Anterior cingulate cortex (tissue), 58 donors: Measurements from ENCODE around the gene PAAF1.
A peak's percentile ranks its signal among the peaks of the same experiment; 100 is the strongest.

Experiments used
- DNase-seq, 58 donors: peaks; one replicate each; lab custom pipeline; 2025; lab: John Stamatoyannopoulos, UW

PAAF1 gene

GRCh38 chr11:73944085-73944484 is 67.3 kb downstream of the PAAF1 start:
- DNase-seq = no peak

DNA sequence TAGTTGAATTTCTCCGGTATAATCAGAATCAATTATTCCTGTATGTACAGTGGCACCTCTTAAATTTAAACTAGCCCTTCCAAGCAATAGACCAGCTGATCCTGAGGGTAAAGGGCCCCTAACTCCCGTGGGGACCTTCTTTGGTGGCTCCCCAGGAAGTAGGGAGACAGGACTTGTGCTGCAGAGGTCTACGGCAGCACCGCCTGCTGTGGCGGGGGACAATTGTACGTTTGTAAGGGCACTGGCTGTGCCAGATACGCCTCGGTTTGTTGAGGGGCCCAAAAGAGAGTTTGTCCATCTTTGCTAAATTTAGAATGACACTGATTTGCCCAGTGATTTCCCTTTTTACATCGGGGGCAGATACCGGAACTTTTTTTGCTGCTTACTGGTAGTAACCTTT is 68.1 kb downstream of the PAAF1 start:
- DNase-seq = no peak

DNA sequence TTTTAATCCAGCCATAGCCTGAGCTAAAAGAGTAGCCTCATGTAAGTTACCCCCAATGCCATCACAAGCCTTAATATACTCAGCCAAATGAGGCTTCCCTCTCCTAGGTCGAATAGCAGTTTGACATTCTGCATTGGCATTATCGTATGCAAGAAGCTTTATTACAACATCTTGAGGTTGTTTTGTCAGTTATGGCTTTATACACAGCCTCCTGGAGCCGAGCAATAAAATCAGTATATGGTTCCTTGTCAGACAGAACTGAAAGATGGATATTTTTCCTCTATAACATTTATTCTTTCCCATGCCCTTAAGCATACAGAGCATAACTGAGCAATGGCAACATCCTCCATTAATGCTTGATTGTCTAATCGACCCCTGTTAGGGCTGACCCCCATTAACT is 68.6 kb downstream of the PAAF1 start:
- no peak for DNase-seq

GRCh38 chr11:73946798-73947458 is 70.1 kb downstream of the PAAF1 start:
- no peak for DNase-seq

DNA sequence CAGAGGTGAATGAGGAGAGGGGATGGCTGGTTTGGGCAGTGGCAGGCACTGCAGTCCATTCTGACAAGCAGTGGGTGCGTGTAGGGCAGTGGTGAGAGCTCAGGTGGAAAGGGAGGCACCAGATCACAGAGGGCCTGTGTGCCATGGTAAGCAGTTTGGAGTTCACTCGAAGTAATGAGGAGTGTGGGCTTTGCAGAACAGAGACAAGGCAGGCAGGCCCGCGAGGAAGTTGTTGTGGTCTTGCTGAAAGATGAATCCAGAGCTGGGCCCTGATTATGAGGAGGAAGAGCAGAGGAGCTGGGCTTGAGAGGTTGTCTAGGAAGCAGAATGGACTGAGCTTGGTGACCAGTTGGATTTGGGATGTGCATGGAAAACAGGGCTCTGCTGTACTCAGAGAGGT is 72.4 kb downstream of the PAAF1 start:
- no peak for DNase-seq

GRCh38 chr11:73949912-73950311 is 73.1 kb downstream of the PAAF1 start:
- DNase-seq = no peak

DNA sequence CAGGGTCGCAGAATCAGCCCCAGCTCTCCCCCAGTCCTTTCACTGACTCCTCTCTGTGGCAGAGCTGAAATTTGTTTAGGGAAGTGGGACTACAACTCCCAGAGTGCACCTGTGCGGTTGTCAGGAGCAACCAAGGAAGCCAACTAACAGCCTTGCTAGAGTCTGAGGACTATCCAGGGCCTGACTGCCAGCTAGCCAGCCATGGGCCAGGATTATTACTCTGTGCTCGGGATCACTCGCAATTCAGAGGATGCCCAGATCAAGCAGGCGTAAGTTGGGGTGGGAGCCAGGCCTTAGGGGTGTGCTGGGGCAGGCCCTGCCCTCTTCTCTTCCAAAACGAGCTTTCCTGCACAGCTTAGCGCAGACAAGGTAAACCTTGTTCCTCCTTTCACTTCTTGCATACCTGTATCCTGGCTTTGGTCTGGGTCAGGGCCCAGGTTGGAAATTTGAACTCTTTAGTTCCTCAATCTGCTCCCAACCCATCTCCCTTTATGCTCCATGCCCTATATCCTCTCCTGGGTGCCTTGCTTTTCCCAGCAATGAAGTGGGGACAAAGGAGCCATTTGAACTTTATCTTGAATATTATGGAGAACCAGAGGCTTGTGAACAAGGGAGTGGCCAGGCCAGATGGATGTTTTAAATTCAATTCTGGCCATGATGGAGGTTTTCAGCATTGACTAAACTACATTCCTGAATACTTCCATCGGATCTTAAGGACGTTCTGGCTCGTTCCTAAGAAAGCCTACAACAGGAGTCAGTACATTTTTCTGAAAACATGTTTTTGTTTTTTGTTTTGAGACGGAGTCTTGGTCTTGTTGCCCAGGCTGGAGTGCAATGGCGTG is 74.3 kb downstream of the PAAF1 start, which contains the start of gene DNAJB13:
Gene DNAJB13, plus strand, starts transcription at position 158 of the 842 bp plus-strand sequence. Its CDS starts 44 bp downstream, at position 202.
- DNase-seq = peak in 24 of 58 donors; percentile 4 to 54 (median 18)

DNA sequence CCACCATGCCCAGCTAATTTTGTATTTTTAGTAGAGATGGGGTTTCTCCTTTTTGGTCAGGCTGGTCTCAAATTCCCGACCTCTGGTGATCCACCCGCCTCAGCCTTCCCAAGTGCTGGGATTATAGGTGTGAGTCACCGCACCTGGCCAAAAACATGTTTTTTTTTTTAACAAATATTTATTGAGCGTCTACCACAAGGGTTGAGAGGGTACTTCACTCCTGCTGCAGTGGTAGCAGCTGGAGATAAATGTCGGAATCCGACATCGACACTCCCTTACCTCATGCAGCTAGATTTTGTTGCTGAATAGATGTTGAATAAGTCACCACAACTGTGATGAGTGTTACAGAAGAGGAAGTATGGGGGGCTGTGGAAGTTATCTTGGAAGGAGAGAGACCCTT is 75.0 kb downstream of the PAAF1 start:
- no peak for DNase-seq

- no peak for DNase-seq
These were observed 80.3 kb downstream of the PAAF1 start for GRCh38 chr11:73956876-73957653.

GRCh38 chr11:73957654-73958361 is 81.0 kb downstream of the PAAF1 start:
- DNase-seq = no peak

GRCh38 chr11:73958521-73959141 is 81.8 kb downstream of the PAAF1 start:
- no peak for DNase-seq

DNA sequence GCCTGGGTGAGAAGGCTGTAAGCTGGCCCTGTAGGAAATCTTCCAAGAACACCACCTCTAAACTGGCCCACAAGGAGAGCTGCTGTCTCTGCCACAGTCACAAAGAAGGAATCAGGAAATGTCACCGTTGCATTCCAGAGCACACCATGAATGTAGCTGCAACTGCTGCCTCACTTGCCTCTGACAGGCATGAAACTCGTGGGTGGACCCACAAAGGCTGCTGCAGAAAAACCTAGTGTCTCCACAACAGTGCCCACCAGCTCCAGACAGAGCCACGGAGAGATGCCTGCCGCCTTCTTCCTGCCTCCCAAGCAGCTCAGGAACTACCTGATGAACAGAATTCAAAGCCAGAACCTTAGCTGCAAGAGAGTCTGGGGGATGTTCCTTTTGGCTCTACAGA is 84.5 kb downstream of the PAAF1 start:
- DNase-seq = peak in 17 of 58 donors; percentile 3 to 65 (median 18)

DNA sequence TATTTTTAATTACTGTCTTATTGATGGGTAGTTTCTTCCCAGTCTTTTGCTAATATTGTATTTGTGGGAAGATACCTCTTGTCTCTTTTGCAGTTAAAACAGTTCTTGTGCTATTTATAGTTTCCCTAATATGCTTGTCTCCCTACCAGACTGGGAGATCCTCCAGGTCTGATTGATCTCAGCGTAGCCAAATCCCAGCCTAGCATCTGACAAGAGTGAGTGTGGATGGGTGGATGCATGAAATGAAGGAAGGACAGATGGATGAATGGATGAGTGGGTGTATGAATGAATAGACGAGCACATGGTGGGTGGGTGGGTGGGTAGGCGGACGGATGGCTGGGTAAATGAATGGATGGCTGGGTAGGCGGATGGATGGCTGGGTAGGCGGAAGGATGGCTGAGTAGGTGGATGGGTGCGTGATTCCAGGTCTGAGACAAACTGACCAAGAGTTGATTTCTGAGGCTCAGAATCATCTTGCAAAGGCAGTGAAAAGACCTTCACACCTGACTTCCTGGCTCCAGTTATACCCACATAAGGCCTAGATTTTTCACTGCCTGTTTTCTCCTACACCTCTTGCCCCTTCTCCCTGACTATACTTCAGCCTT is 85.4 kb downstream of the PAAF1 start:
- DNase-seq = peak in 13 of 58 donors; percentile 6 to 35 (median 20)

DNA sequence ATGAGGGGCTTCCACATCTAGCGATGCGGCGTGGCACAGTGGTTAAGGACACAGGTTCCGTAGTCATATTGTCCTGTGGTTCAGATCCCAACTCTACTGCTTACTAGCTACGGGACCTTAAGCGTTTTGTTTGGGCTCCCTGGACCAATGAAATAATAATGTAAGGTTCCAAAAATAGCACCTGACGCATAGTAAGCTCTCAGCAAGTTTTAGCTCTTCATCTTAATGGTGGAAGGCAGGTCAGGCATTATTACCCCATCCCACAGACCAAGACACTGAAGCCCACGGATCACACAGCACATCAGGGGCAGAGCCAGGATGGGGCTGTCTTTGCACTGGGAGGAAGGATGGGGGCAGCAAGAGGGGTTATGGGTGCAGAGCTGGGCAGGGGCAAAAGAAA is 87.1 kb downstream of the PAAF1 start:
- DNase-seq = no peak

GRCh38 chr11:73965076-73965763 is 88.4 kb downstream of the PAAF1 start:
- no peak for DNase-seq

DNA sequence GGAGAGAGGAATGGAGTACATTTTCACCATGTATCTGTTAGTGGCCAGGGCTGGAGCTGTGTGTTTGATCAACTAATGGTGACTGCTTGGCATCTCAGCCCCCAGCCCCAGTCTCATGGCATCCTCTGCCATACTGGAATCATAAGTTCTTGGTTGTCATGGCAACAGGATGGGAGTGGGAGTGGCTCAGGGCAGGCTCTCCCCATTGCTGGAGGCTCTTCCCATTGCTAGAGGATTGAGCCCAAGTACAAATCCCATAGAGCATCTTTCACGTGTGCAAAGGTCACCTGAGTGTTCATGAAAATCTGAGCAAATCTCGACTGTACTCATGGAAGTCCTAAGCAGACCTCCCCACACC is 88.9 kb downstream of the PAAF1 start:
- no peak for DNase-seq

DNA sequence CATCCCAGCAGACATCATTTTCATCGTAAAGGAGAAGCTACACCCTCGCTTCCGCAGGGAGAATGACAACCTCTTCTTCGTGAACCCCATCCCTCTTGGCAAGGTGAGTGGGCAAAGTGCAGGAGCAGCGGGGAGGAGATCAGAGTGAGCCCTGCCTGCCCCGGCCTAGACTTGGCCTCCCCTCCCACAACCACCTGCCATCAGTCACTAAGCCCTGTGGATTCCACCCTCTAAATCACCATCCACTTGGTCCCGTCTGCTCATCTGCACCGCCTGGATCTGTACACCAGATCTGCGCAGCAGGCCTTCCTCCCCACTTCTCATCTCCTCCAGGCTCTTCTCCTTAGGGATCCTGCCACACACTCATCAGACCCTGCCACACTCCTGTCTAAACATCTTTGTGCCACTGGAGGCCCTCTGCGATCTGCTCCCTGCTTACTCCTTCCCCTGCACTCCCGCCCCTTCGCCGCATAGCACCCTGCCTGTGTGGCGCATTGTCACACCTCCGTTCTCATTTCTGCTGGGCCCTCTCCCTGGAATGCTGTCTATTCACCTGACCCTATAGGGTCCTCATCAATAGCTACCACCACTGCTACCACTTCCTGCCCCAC is 91.7 kb downstream of the PAAF1 start:
- no peak for DNase-seq

GRCh38 chr11:73969091-73969490 is 92.3 kb downstream of the PAAF1 start:
- no peak for DNase-seq
